Neuron (in vitro differentiated cells): Measurements from ENCODE around the gene NTSR1.

Experiments used
- H2AFZ ChIP-seq: one replicate; pipeline ENCODE4 v1.6.1; 2013; ENCODE audit warnings: low read depth, mild to moderate bottlenecking, inconsistent platforms, low read length, moderate library complexity
- H3K27me3 ChIP-seq: one replicate; pipeline ENCODE4 v1.6.1; 2013; ENCODE audit warnings: low read length; ENCODE audit not compliant: insufficient read depth
- H3K36me3 ChIP-seq: one replicate; pipeline ENCODE4 v1.6.1; 2013; ENCODE audit warnings: low read length; ENCODE audit not compliant: insufficient read depth
- H3K4me1 ChIP-seq: one replicate; pipeline ENCODE4 v1.6.1; 2013; ENCODE audit warnings: low read length; ENCODE audit not compliant: insufficient read depth
- H3K4me3 ChIP-seq: 2 replicates; pipeline ENCODE4 v1.5.1; 2013; ENCODE audit warnings: mild to moderate bottlenecking, low read length, moderate library complexity
- H3K9me3 ChIP-seq: one replicate; pipeline ENCODE4 v1.6.1; 2013; ENCODE audit warnings: low read length

The NTSR1 gene

DNA sequence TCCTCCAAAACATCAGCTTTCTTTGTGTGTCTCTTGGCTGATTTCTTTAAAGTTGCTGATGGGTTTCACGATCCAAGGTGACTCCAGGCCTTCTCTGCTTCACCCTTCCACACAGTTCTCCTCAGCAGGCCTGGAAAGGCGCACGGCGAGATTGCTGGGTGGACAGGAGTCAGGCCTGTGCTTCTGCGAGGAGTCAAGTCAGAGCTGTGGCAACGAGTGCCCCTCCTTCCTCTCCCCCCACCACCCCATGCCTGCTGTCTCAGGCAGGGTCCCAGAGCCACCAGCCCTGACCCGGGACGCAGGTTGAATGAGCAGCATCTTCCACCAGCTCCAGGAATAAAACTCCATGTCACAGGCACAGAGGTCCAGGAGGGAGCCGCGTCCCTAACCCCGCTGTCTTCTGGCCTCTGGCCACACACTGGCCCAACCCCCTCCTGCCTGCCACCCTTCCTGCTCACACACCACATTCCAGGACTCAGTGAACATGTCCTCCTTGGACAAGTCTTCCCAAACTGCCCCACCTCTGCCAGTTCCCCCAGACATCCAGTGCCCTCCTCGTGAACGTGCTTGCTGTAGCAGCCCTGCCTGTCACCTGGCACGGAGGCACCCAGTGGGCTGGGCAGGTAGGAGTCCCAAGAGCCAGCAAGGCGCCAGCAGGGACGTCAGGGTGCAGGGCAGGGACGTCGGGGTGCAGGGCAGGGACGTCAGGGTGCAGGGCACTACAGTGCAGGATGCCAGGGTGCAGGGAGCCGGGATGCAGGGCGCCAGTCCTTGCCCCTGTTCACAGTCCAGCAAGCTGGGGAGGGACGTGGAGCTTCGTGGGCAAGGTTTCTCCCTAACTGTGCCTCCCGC lies 7.2 kb upstream of the NTSR1 start:
- Histone ChIP-seq H3K36me3 (no peaks in the 10 kb centered on the region), H3K9me3 (no peaks in the 10 kb centered on the region), H3K27me3 (peaks cover 71% of the 10 kb centered on the region), H2AFZ (no peak overlapping the region), H3K4me3 (no peak overlapping the region), H3K4me1 (no peaks in the 10 kb centered on the region)

DNA sequence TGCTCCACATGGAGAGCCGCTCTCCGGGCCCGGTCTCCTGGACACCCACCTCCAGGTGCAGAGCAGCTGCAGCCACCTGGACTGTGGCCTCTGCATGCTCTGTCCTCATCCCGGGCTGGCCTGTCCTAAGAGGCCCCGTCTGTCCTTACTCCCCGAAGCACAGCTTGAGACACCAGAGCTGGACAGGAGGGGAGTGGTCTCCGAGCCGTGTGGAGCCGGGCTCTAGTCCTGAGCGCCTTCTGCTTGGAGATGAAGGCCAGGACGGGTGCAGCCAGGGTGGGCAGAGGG lies 6.7 kb upstream of the NTSR1 start:
- H3K9me3 ChIP-seq, result no peaks in the 10 kb centered on the region
- H3K4me1 ChIP-seq, result no peaks in the 10 kb centered on the region
- H3K27me3 ChIP-seq, result peaks cover 72% of the 10 kb centered on the region
- no peaks in the 10 kb centered on the region for H3K36me3 ChIP-seq
- H3K4me3 ChIP-seq, result no peak overlapping the region
- no peak overlapping the region for H2AFZ ChIP-seq

DNA sequence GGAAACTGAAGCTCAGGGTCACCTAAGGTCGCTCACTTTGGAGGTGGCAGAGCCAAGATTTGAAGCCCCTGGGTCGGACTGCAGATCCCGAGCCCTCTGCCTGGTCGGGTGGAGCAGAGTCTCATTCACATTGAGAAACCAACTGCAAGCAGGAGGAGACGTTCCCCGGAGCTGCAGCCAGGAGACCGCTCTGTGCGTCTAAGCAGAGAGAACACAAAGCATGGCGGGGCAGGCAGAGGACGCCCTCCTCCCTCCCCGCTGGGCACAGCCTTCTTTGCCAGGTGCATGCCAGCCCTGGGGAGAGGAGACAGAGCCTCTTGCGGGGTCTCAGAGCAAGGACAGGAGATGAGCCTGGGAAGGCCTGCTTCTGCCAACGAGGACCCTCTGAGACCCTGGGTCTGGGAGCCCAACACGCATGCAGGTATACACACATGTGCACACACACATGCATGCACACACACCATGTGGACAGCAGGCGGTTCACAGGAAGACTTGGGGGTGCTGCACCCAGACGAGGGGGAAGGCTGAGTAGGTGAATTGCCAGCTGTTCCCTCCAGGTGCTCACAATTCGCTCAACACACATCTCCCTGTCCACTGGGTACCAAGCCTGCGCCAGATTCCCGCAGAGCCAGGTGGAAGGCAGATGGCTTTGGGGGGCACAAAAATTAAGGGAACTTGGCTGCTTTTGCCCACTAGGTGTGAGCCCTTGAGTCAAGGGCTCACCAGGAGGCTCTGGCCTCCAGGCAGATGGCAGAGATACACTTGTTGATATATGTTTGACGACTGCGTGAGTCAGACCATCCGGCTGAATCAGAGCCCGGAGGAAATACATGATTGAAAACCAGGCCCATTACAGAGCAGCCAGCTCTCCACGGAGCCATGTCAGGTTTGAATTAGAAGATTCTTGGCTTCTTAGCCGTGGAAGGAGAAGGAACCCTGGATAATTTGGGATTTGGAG lies 5.5 kb upstream of the NTSR1 start:
- no peak overlapping the region for H2AFZ ChIP-seq
- H3K9me3 ChIP-seq, result no peaks in the 10 kb centered on the region
- no peak overlapping the region for H3K4me3 ChIP-seq
- no peaks in the 10 kb centered on the region for H3K36me3 ChIP-seq
- H3K4me1 ChIP-seq, result no peaks in the 10 kb centered on the region
- peaks cover 77% of the 10 kb centered on the region for H3K27me3 ChIP-seq

DNA sequence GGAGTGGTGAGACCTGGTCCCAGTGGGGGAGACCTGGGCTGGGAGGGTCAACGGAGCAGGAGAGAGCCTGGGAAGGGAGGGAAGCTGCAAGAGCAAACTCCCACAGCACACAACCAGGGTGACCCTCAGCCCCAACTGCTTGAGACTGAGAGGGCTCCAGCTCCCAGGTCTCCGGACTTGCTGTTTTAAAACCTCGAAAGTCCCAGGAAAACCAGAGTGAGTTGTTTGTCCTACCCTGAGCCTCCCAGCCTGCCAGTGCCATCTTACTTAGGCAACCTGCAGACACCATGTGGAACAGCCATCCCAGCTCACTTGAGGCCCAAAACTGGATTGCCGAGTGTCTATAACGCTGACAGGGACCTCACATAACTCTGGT lies 4.8 kb upstream of the NTSR1 start:
- Histone ChIP-seq H3K27me3 (peaks cover 80% of the 10 kb centered on the region), H2AFZ (no peak overlapping the region), H3K4me1 (no peaks in the 10 kb centered on the region), H3K36me3 (no peaks in the 10 kb centered on the region), H3K9me3 (no peaks in the 10 kb centered on the region), H3K4me3 (no peak overlapping the region)

DNA sequence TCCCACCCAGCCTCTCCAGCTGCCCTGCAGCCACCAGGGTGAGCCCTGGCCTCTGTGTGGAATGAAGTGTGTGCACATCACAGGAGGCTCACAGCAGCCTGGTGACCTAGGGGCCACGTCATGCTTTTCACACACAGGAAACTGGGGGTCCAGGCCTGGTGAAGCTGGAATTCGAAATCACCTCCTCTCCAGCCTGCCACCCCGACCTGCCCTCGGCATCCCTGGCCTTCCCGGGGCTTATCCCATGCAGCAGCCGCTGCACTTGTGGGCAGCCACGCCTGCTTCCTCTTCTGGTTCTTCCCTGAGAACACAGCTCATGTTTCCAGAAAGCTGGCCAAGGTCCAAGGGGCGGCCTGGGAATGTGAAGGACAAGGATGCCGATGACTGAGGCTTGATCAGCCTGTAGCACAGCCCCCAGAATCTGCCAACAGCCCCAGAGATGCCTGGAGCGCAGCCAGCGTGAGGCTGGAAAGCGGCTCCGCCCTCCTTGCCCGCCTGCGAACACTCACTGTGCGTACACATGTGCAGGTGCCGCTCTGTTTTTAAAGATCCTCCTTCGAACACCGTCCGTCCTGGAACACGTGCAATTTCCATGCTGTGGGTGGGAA lies 4.2 kb upstream of the NTSR1 start:
- no peaks in the 10 kb centered on the region for H3K9me3 ChIP-seq
- no peaks in the 10 kb centered on the region for H3K36me3 ChIP-seq
- H3K4me1 ChIP-seq, result no peaks in the 10 kb centered on the region
- H3K4me3 ChIP-seq, result no peak overlapping the region
- no peak overlapping the region for H2AFZ ChIP-seq
- H3K27me3 ChIP-seq, result peaks cover 83% of the 10 kb centered on the region

DNA sequence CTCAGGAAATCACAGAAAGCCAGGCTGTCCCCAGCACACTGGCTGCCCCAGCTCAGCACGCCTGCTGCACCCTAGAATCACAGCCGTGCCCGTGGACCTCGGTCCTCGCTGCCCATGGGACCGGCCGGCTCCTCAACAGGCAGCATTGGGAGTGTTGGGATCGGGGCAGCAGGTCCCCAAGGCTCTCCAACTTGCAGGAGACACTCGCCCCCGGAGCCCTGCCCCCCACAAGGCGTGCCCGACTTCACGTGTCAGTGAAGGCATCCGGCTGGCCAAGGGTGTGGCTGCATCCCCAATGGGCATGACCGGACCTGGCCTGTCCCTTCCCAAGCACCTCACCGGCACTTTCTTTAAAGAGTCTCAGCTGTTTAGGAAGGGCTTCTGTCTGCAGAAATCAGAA lies 3.0 kb upstream of the NTSR1 start:
- H3K4me3 ChIP-seq, result no peak overlapping the region

DNA sequence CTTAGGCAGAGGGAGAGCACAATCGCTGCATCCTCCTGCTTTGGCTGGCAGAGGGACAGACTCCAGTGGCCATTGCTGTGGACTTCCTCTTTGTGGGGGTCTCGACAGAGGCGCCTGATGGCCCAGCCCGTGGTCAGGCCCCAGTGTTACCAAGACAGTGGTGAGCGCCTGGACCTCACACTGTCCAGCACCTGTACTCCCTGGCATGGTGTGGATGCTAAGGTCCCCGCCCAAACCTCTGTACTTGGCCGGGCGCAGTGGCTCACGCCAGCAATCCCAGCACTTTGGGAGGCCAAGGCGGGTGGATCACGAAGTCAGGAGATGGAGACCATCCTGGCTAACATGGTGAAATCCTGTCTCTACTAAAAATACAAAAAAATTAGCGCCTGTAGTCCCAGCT lies 2.3 kb upstream of the NTSR1 start:
- Histone ChIP-seq H2AFZ (no peak overlapping the region), H3K36me3 (no peaks in the 10 kb centered on the region), H3K27me3 (peaks cover 83% of the 10 kb centered on the region), H3K9me3 (no peaks in the 10 kb centered on the region), H3K4me3 (no peak overlapping the region), H3K4me1 (no peaks in the 10 kb centered on the region)

More for the DNA sequence above, 3.0 kb upstream of the NTSR1 start:
- Histone ChIP-seq H3K27me3 (peaks cover 83% of the 10 kb centered on the region), H3K4me1 (no peaks in the 10 kb centered on the region), H3K9me3 (no peaks in the 10 kb centered on the region), H2AFZ (no peak overlapping the region), H3K36me3 (no peaks in the 10 kb centered on the region)

DNA sequence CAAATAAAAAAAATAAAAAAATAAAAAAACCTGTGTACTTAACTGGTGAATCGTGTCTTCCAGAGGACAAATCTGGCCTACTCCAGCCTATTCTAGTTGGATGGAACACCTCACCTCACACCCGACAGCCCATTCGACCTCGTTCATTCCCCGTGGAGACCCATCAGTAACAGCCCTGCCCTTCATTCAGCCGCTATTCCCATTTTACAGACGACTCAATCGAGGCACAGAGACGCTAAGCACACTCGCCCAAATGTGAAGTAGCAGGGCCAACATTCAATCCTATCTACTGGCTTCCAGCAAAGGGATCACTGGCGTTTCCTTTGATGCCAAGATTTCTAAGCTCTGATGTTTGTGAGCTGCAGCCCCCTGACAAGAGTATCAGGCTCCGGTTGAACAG lies 1.8 kb upstream of the NTSR1 start:
- no peaks in the 10 kb centered on the region for H3K9me3 ChIP-seq
- no peak overlapping the region for H2AFZ ChIP-seq
- H3K4me1 ChIP-seq, result no peaks in the 10 kb centered on the region
- H3K36me3 ChIP-seq, result no peaks in the 10 kb centered on the region
- peaks cover 80% of the 10 kb centered on the region for H3K27me3 ChIP-seq
- no peak overlapping the region for H3K4me3 ChIP-seq

DNA sequence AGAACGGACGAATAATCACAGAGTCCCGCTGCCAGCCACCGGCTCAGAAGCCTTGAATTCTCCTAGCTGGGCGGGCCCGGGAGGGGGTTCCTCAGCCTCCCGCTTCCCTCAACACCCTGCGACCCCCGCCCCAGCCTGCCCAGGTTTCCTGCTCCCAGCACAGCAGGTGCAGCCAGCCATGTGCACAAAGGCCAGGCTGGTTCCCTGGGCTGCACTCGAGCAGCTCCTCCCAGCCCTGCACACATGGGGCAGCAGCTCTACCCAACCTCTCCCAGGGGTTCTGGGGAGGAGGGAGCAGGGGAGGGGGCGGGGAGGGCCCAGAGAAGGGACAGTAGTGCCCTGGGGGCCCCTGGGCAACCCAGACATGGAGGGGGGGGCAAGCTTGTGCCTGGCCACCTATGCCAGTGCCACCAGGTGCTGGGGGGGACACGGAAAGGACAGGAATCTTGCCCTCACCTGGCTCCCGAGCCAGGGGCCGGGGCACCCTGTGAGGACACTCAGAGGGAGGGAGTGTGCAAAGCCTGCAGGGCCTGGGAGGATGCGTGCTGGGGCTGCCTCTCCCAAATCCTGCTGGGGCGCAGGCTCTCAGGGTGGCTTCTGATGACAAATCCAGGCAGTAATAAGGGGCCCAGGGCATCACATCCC lies 1.2 kb upstream of the NTSR1 start:
- Histone ChIP-seq H3K9me3 (no peaks in the 10 kb centered on the region), H3K36me3 (no peaks in the 10 kb centered on the region), H3K4me3 (no peak overlapping the region), H3K27me3 (peaks cover 76% of the 10 kb centered on the region), H3K4me1 (no peaks in the 10 kb centered on the region), H2AFZ (no peak overlapping the region)

DNA sequence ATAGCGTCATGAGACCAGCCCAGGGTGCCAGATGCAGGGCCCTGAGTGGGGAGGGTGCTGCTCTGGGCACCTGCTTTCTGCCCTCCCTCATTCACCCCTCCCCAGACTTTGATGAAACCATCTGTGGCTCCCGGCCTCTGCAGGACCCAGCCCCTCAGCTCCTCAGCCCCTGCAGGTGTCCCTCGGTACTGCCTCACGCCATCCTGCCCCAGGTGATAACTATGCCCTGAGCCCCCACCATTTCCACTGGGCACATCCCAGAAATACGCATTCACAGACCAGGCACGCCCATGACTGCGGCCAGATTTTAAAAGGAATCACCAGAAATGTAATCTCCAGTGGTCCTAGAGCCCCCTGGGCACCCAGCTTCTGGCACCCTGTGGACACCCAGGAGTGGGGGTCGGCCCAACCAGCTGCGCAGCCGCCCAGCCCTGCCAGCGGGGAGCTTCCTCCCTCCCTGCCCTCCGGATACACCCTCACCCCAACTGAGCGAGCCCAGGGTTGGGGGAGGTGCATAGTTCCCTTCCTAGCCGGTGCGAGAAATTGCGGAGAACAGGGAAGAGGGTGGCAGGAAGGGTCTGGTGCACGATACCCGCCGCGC lies 615 bp upstream of the NTSR1 start:
- Histone ChIP-seq H2AFZ (no peak overlapping the region), H3K27me3 (peaks cover 76% of the 10 kb centered on the region), H3K4me3 (no peak overlapping the region), H3K4me1 (no peaks in the 10 kb centered on the region), H3K9me3 (no peaks in the 10 kb centered on the region), H3K36me3 (no peaks in the 10 kb centered on the region)

DNA sequence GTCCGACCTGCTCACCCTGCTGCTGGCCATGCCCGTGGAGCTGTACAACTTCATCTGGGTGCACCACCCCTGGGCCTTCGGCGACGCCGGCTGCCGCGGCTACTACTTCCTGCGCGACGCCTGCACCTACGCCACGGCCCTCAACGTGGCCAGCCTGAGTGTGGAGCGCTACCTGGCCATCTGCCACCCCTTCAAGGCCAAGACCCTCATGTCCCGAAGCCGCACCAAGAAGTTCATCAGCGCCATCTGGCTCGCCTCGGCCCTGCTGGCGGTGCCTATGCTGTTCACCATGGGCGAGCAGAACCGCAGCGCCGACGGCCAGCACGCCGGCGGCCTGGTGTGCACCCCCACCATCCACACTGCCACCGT lies 885 bp downstream of the NTSR1 start:
- H3K4me3 ChIP-seq, result no peak overlapping the region
- peaks cover 69% of the 10 kb centered on the region for H3K27me3 ChIP-seq
- no peaks in the 10 kb centered on the region for H3K4me1 ChIP-seq
- H2AFZ ChIP-seq, result no peak overlapping the region
- no peaks in the 10 kb centered on the region for H3K9me3 ChIP-seq
- H3K36me3 ChIP-seq, result no peaks in the 10 kb centered on the region

DNA sequence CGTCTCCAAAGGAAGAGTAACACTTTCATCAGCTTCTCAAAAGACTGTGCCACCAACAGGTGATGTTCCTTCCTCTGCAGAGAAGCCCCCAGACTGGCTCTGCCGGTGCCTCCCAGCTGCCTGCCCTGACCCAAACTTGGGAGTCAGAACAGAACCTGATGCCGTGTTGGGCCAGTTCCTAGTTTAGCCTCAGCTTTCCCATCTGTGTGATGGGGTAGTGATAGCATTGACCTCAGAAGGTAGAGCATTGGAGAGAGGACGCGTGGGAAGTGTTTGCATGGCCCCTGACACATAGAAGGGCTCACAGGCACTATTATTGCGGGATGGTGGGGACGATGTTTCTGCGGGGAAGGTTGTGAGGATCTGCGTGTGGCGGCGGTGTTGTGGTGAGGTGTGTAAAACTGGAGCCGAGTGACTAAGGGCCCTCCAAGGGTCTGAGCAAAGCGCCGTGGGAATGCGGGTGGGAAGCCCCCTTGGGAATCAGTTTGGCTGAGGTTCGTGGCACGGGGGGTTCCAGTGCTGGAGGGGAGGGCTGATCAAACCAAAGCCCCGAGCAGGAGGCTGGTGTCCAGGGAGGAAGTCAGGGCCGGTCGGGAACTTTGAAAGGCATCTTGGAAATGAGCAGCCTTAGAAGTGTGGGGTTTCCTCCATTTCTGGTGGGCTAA lies 1.7 kb downstream of the NTSR1 start:
- H2AFZ ChIP-seq, result no peak overlapping the region
- H3K9me3 ChIP-seq, result no peaks in the 10 kb centered on the region
- no peaks in the 10 kb centered on the region for H3K4me1 ChIP-seq
- H3K4me3 ChIP-seq, result no peak overlapping the region
- no peaks in the 10 kb centered on the region for H3K36me3 ChIP-seq
- peaks cover 61% of the 10 kb centered on the region for H3K27me3 ChIP-seq
